ENCODE data around the gene UBE2E1.

UBE2E1 gene

DNA sequence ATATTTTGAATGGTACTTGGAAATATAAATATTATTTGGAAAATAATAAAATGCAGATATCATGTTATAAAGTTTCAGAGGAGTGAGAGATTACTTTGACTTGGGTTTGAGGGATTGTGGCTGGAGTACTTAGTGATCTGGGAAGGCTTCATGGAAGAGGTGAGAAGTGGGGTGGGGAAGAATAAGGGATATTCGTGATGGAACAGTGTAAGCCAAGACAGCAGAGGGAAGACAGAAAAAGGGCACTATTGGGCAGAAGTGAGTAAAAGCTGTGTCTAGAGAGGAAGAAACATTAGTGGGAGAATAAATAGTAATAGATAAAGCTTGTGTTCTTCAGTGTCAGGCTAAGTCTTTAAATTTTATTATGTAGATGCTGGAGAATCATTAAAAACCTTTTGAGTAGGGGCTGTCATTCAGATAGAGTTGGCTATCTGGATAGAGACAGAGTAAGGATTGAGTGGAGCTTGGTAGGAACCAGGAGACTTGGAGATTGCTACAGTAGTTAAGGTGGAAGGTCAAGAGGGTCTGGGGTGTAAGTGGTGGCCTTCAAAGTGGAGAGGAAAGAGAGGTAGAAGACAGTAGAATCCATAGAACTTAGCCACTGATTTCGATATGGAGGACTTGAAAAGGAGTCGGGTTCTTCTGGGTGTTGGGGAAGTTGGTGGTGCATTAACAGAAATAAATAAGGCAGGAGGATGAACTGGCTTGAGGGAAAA is 11.9 kb downstream of the UBE2E1 start:
- no peak overlapping the region for H3K4me3 ChIP-seq (ENCODE audit: low read depth, low read length)
- TF ChIP-seq, protein P1, sequence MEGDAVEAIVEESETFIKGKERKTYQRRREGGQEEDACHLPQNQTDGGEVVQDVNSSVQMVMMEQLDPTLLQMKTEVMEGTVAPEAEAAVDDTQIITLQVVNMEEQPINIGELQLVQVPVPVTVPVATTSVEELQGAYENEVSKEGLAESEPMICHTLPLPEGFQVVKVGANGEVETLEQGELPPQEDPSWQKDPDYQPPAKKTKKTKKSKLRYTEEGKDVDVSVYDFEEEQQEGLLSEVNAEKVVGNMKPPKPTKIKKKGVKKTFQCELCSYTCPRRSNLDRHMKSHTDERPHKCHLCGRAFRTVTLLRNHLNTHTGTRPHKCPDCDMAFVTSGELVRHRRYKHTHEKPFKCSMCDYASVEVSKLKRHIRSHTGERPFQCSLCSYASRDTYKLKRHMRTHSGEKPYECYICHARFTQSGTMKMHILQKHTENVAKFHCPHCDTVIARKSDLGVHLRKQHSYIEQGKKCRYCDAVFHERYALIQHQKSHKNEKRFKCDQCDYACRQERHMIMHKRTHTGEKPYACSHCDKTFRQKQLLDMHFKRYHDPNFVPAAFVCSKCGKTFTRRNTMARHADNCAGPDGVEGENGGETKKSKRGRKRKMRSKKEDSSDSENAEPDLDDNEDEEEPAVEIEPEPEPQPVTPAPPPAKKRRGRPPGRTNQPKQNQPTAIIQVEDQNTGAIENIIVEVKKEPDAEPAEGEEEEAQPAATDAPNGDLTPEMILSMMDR (IDR thresholded peaks at IDR 0.05; ENCODE audit: low read depth, low read length): no peak
- in situ Hi-C loops (cut with HindIII; ENCODE audit: low sequenced_read_pairs): no loop called here
- DNase-seq (ENCODE audit: low read depth, low spot score): no peak

DNA sequence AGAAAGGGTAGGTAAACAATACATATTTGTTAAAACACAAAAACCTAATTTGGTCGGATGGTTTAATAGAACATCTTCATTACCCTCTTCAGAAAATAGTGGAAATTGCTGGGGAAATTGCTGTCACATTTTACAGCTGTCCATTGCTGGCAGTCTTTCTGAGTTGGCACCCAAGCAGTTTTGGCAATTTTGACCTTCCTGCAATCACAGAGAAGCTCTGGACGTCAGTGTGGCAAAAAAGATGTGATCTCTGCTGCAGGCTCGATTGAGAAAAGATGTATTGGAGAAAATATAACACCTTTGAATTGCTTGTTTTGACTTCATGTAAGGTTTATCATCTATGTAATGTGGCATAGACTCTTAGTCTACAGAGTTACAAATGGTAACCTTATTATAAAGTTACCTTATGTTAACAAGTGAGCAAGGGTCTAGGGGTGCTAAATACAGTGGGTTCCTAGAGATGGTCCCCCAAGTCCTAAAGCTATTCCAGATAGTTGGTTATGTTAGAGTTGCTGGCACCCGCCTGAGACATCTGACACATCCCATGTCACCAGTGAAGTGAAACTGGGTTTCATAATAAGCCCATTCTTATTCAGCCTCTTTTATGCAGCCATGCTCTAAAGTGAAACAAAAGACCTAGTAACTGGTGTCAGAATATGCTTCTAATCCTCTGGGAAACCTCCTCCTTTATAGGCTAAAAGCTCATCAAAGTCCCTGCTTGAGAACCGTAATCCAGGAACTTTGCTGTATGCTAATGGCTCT is 14.0 kb downstream of the UBE2E1 start:
- in situ Hi-C loops (cut with HindIII; ENCODE audit: low sequenced_read_pairs): no loop called here
- no peak for DNase-seq (ENCODE audit: low read depth, low spot score)
- H3K4me3 ChIP-seq (ENCODE audit: low read depth, low read length): no peak overlapping the region
- TF ChIP-seq, protein P1 (IDR thresholded peaks at IDR 0.05; ENCODE audit: low read depth, low read length): no peak

DNA sequence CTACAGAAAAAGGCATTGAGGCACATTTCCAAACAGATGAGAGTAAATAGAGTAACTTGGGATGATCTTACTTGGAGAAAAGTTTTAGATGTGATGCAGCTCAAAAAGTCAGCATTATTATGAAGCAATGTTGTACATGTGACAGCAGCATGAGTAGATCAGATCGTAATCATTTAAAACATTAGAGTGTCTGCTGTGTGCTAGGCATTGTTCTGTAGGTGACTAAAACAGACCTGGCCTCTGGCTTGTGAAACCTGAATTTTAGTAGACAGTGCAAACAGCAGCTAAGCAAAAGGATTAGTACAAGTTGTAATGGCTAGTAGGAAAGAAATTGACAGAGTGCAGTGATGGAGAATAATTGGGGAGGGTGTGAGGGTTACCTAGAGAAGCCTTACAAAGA is 15.1 kb downstream of the UBE2E1 start:
- TF ChIP-seq, protein P1 (IDR thresholded peaks at IDR 0.05; ENCODE audit: low read depth, low read length): no peak
- in situ Hi-C loops (cut with HindIII; ENCODE audit: low sequenced_read_pairs): no loop called here
- DNase-seq (ENCODE audit: low read depth, low spot score): no peak
- no peak overlapping the region for H3K4me3 ChIP-seq (ENCODE audit: low read depth, low read length)

DNA sequence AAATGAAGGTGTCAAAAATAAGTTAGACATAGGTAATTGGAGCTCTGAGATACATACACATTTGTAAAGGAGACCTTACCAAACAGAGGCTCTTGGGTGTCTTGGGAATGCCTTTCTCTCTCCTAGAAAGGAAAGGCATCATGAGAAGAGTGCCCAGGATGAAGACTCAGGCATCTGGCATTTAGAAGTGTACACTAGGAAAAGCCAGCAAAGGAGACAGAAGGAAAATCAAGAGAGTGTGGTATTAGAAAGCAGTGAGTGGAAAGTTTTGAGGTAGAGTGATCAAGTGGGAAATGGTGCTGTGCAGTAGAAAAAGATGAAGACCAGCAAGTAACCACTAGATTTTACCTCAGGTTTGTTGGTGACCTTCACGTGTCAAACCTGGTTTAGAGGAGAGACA is 16.1 kb downstream of the UBE2E1 start:
- in situ Hi-C loops (cut with HindIII; ENCODE audit: low sequenced_read_pairs): no loop called here
- TF ChIP-seq, protein P1 (IDR thresholded peaks at IDR 0.05; ENCODE audit: low read depth, low read length): no peak

DNA sequence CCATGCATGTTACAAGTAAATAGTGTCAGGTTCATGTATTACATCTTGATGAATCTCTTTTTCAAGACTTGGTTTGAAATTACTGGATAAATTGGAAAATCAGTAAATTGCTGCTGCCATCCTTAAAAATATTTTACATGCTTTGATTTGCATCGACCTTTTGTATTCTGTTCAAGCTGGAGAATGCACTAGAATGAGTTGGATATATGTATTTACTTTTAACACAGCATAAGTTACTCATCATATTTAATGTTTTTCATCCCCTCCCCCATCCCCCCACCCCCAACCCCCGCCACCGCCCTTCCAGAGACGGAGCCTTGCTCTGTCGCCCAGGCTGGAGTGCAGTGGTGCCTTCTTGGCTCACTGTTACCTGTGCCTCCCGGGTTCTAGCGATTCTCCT is 16.8 kb downstream of the UBE2E1 start:
- DNase-seq (ENCODE audit: low read depth, low spot score): no peak
- in situ Hi-C loops (cut with HindIII; ENCODE audit: low sequenced_read_pairs): no loop called here
- TF ChIP-seq, protein P1 (IDR thresholded peaks at IDR 0.05; ENCODE audit: low read depth, low read length): no peak
- no peak overlapping the region for H3K4me3 ChIP-seq (ENCODE audit: low read depth, low read length)

More for the DNA sequence above, 16.1 kb downstream of the UBE2E1 start:
- no peak for DNase-seq (ENCODE audit: low read depth, low spot score)
- H3K4me3 ChIP-seq (ENCODE audit: low read depth, low read length): no peak overlapping the region

DNA sequence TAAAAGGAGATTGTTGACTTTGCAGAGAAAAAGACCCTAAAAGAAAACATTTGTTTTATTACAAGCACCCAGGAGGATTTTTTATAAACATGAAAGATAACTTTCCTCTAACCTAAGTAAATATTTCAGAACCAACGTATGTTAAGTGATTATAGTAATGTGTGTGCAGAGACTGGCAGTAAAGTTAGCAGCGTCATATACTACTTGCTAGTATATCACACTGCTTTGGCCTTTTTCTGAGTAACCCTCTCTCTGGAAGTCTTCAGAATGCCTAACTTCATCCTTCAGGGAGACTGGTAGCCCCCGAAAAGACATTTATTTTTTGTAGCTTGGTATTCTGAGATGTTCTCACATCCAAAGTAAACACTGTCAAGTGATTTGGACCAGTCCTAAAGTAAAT is 17.9 kb downstream of the UBE2E1 start:
- H3K4me3 ChIP-seq (ENCODE audit: low read depth, low read length): no peak overlapping the region
- DNase-seq (ENCODE audit: low read depth, low spot score): no peak
- in situ Hi-C loops (cut with HindIII; ENCODE audit: low sequenced_read_pairs): no loop called here
- TF ChIP-seq, protein P1 (IDR thresholded peaks at IDR 0.05; ENCODE audit: low read depth, low read length): no peak

Data from astrocyte of the spinal cord (primary cell).